ENCODE data around the gene UACA.
A peak's percentile ranks its signal among the peaks of the same experiment; 100 is the strongest.
"Not testable (repeated sequence)": the region's sequence is repeated elsewhere in the genome, so short reads cannot be mapped to it uniquely, and the experiment has no call there.

The UACA gene

GRCh38 chr15:70750203-70750869 lies 13.0 kb downstream of the UACA start:
- no peak for FAIRE-seq

DNA sequence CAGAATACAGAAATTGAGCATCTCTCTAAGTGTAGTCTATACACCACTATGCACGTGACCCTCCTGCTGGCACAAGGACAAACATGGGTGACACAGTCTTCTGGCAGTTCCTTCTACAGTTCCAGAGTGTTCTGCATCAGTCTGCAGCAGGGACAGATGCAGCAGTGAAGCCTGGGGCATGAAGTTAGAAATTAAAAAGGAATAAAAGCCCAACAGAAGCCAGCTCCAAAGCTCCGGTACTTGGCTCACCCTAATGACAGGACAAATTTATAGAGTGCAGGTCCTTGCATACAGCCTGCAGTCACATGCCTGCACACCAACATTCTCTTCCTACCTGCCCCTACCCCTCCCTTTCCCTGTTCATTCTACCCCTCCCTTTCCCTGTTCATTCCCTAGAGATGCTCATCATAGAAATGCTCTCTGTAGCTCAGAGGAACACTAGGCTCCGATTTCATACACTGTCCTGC lies 15.0 kb downstream of the UACA start:
- FAIRE-seq = no peak

GRCh38 chr15:70746598-70746997 lies 16.8 kb downstream of the UACA start:
- FAIRE-seq = not testable (repeated sequence)

GRCh38 chr15:70742928-70743327 lies 20.4 kb downstream of the UACA start:
- no peak for FAIRE-seq

GRCh38 chr15:70741677-70742293 lies 21.6 kb downstream of the UACA start:
- no peak for FAIRE-seq

DNA sequence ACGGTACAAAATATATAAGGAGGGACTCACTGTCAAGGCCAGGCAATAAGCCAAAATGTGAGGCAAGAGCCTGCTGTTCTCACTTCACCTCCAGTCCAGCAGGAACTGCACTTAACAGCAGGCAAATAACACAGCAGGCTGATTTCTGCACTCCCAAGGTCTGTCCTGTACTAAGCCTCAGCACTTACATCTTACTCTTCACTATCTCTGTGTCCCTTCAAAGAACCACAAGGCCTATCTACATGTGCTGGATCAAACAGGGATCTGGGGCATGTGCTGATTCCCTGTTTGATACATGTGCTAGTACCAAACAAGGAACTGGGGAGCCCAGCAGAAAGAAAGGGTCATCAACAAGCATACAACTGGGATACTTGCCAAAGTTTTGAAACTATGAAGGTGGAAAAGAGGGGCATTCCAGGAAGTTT lies 22.2 kb downstream of the UACA start:
- FAIRE-seq = no peak

GRCh38 chr15:70735040-70735439 lies 28.3 kb downstream of the UACA start:
- FAIRE-seq = not testable (repeated sequence)

- FAIRE-seq = no peak
Measured at GRCh38 chr15:70729164-70729563, 34.2 kb downstream of the UACA start.

GRCh38 chr15:70726753-70727152 lies 36.6 kb downstream of the UACA start:
- FAIRE-seq = no peak

- no peak for FAIRE-seq
Measured at GRCh38 chr15:70723927-70724326, 39.4 kb downstream of the UACA start.

DNA sequence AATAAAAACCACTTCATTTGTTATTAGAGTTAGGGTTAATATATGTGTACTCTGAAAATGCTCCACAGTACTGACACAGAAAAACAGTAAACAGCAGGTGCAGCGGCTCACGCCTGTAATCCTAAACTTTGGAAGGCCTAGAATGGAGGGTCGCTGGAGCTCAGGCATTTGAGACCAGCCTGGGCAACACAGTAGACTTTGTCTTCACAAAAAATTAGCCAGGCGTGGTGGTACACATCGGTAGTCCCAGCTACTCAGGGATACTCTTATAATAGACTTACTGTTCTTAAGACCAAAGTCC lies 40.3 kb downstream of the UACA start:
- FAIRE-seq = no peak

DNA sequence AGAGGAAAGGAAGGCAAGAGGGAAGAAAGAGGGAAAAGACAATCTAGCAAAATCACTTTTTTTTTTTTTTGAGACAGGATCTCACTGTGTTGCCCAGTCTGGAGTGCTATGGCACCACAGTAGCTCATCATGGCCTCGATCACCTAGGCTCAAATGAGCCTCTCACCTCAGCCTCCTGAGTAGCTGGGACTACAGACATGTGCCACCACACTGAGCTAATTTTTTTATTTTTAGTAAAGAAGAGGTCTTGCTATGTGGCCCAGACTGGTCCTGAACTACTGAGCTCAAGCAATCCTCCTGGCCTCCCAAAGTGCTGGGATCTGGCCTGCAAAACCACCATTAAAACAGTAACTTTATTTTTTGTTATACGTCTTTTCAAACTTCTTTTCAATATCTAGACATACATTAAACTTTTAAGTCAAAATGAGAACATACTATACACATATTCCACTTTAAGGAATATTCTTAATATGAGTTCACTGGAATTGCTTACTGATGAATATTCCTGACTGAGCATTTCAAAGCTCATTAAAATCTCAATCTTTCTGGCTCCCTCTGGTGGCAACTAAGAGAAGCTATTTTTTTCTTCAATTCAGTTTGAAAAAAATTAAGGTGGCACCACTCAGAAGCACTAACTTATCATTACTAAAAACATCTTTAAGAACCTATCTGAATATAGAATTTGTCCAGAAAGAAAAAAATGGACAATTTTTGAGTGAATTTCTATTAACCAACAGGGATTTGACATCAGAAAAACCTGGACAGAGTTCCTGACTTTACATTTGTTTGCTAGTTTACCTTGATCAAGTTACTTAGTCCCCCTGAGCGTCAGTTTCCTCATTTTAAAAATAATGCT lies 40.9 kb downstream of the UACA start:
- FAIRE-seq = peak; percentile 93

- no peak for FAIRE-seq
Measured at GRCh38 chr15:70720228-70721016, 42.9 kb downstream of the UACA start.

DNA sequence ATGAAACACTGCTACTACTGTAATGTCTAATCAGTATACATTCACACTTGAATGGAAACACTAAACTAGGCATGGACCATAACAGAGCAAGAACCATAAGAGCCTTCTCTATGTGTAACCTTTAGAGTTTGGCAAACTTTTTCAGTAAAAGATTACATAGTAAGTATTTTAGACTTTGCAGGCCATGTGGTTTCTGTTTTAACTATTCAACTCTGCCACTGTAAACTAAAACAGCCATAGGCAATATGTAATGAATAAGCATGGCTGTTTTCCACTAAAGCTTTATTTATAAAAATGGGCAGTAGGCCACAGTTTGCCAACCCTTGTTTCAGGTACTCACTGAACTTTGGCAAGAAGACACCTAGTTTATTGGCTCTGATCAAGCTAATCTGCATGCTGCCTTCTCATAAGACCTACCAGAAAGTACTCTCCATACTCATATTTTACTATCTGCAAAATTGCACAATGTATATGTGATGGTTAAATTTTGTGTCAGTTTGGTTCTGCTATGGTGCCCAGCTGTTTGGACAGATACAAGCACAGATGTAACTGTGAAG lies 46.0 kb downstream of the UACA start:
- FAIRE-seq = no peak

DNA sequence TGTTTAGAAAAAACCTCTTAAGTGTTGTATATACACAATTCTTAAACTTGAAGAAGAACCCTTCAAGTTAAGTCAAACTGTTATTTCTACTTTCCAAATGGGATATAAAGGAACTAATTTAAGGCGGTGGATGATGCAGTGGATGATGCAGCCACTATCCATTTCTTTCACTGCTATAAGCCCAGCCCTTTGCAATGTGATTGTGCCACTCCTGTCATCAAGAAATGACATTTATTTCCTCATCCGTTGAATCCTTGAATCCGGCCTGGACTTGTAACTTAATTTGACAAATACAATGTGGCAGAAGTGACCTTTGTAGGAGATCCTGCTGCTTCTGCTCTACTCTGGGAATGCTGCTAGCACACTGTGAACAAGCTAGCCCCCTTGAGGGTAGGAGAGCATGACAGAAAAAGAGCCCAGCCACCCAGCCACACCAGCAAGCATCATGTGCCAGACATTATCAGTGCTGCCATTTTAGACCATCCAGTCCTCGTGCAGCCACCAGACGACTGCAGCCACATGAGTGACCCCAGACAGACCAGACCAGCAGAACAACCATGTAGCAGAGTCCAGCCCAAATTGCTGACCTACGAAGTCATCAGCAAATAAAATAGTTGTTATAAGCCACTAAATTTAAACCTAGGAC lies 47.4 kb downstream of the UACA start:
- no peak for FAIRE-seq

DNA sequence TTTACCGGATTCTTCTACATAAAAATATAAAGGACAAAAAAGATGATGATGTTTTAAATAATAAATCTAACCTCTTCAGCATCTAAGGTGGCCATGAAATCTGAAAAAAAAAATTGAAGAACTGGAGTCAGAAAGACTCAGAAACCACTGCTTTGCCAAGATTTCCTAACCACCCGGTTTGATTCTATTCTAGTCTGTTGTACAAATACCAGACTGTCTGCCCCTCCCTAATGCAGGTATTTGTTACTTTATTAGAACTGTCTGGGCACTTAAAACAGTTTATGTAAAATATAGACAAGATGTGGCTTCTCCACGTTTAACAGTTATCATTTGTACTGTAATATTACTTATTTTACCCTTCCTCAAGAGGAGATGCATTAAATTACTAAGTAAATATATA lies 48.8 kb downstream of the UACA start:
- FAIRE-seq = no peak

- FAIRE-seq = no peak
Measured at GRCh38 chr15:70714015-70714414, 49.3 kb downstream of the UACA start.

DNA sequence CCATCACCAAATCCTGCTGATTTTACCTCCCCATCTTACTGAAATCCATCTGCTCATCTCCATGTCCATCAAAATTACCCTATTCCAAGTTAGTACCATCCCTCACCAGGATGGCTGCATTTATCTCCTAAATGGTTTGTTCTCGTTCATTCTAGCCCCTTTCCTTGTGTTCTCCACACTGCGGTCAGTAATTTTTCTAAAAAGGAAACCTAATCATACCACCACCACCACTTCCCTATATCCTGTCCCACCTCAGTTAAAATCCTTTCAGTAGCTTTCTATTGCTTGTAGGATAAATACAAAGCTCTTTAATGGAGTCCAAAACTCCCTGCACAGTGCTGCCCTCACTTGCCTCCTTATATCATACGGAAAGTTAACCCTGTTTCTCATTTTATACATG lies 51.1 kb downstream of the UACA start:
- FAIRE-seq = no peak

- no peak for FAIRE-seq
Measured at GRCh38 chr15:70710714-70711113, 52.6 kb downstream of the UACA start.

GRCh38 chr15:70708839-70709238 lies 54.5 kb downstream of the UACA start:
- no peak for FAIRE-seq

DNA sequence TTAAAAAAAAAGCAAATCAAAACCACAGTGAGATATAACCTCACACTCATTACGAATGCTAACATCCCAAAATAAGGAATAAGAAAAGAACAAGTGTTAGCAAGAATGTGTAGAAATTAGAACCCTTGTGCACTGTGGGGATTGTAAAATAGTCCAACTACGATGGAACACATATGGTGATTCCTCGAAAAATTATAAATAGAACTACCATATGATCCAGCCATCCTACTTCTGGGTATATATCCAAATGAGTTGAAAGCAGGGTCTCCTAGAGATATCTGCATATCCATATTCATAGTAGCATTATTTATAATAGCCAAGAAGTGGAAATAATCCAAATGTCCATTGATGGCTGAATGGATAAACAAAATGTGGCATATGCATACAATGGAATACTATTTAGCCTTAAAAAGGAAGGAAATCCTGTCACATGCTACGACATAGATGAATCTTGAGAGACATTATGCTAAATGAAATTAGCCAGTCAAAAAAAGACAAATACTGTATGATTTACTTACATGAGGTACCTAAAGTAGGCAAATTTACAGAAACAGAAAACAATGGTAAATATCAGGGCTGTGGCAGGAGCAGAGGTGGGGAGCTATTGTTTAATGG lies 55.6 kb downstream of the UACA start:
- no peak for FAIRE-seq

DNA sequence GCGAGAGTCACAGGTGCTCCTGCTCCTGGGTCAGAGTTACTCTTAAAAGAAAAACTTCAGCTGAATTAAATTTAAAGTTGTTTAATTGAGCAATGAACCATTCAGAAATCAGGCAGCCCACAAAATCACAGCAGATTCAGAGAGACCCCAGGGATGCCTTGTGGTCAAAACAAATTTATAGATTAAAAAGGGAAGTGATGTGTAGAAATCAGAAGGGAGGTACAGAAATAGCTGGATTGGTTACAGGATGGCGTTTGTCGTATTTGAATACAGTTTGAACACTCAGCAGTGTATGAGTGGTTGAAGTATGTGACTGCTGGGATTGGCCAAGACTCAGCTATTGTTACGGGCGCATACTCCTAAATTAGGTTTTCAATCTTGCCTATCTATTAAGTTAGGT lies 58.6 kb downstream of the UACA start:
- FAIRE-seq = no peak
